Mucosa of descending colon (tissue), 3 donors: ENCODE results near the gene BCAT1. TPM values are rescaled to one million over a fixed set of nuclear protein-coding genes. Genes with fewer than 3 reads are reported as not detected.

Source experiments
- ATAC-seq: fragments of 200-7000 bp; cut with Tn5 transposase; one replicate; pipeline ENCODE4 v1.9.1; 2020; ENCODE audit warnings: mild to moderate bottlenecking, moderate library complexity
- DNase-seq, 3 donors: peaks; one replicate each; pipeline ENCODE4 v3.0.0-alpha.2; 2020
- H3K36me3 ChIP-seq: fragments of 200-600 bp; one replicate; pipeline ENCODE4 v1.8.0; 2021; ENCODE audit warnings: low read depth, mild to moderate bottlenecking
- H3K4me1 ChIP-seq: fragments of 200-600 bp; one replicate; pipeline ENCODE4 v1.8.0; 2021; ENCODE audit warnings: low read depth, mild to moderate bottlenecking
- H3K4me3 ChIP-seq: fragments of 200-600 bp; one replicate; pipeline ENCODE4 v1.8.0; 2021; ENCODE audit warnings: mild to moderate bottlenecking
- H3K9me3 ChIP-seq: fragments of 200-600 bp; one replicate; pipeline ENCODE4 v1.8.0; 2021; ENCODE audit warnings: mild to moderate bottlenecking
- CTCF ChIP-seq: fragments of 200-600 bp; IDR thresholded peaks from one replicate; pipeline ENCODE4 v1.8.0; 2022; ENCODE audit warnings: antibody characterized with exemption, mild to moderate bottlenecking
- intact Hi-C, 2 donors: fragments of 100-400 bp; cut with DNase I in 1 of 2; cut with micrococcal nuclease in 1 of 2; formaldehyde crosslinking; loops; one replicate each; pipeline versions ENCODE4 v1.11.0 to v1.11.1; 2022; cut with DNase I, micrococcal nuclease
- total RNA-seq, 3 donors: library from RNA; stranded (reverse); fragmentation: NEBNext Ultra II Directional in 2 of 3; extraction: Animal tissue kit (Norgen Biotek cat#: 25700) in 2 of 3; gene quantifications; one replicate each; pipeline versions ENCODE4 v1.2.1 to v1.2.4, GENCODE V29; 2021 to 2023
- donor health status: DM: no; HTN: no; CAD: no; lungs with moderate emphysema.
- donor health status: DM: no; HTN: no; CAD: no.
- donor health status: DM: no; HTN: yes; CAD: no.

The BCAT1 gene
- total RNA-seq, 3 donors from 2014 or later = 5.3 to 19.7 (median 11.1) TPM

GRCh38 chr12:24838531-24838950 lies 110.4 kb downstream of the BCAT1 start:
- DNase-seq (peak in 1 of 3 donors; percentile 32), ATAC-seq (peak; percentile 68)
- no peak for TF ChIP-seq CTCF
- Histone ChIP-seq H3K9me3 (no peaks in the 10 kb centered on the region), H3K36me3 (no peaks in the 10 kb centered on the region), H3K4me1 (no peaks in the 10 kb centered on the region), H3K4me3 (no peak overlapping the region)
- intact Hi-C loops = no loop called here

GRCh38 chr12:24835377-24835776 lies 113.5 kb downstream of the BCAT1 start:
- ATAC-seq = no peak
- TF ChIP-seq CTCF = no peak
- Histone ChIP-seq H3K36me3 (no peaks in the 10 kb centered on the region), H3K4me1 (no peaks in the 10 kb centered on the region), H3K4me3 (no peak overlapping the region), H3K9me3 (no peaks in the 10 kb centered on the region)
- DNase-seq = no peak
- intact Hi-C loops = no loop called here

GRCh38 chr12:24833513-24833912 lies 115.4 kb downstream of the BCAT1 start:
- Histone ChIP-seq H3K4me3 (no peak overlapping the region), H3K36me3 (no peaks in the 10 kb centered on the region), H3K9me3 (no peaks in the 10 kb centered on the region), H3K4me1 (no peaks in the 10 kb centered on the region)
- intact Hi-C loops = no loop called here
- ATAC-seq (no peak), DNase-seq (no peak)
- no peak for TF ChIP-seq CTCF

GRCh38 chr12:24823808-24824515 lies 124.9 kb downstream of the BCAT1 start:
- no peak for TF ChIP-seq CTCF
- no peaks in the 10 kb centered on the region for H3K9me3 ChIP-seq
- DNase-seq (no peak), ATAC-seq (no peak)
- no peaks in the 10 kb centered on the region for H3K36me3 ChIP-seq
- no peaks in the 10 kb centered on the region for H3K4me1 ChIP-seq
- no peak overlapping the region for H3K4me3 ChIP-seq
- intact Hi-C loops = no loop called here

GRCh38 chr12:24822121-24822899 lies 126.6 kb downstream of the BCAT1 start:
- Histone ChIP-seq H3K36me3 (no peaks in the 10 kb centered on the region), H3K9me3 (no peaks in the 10 kb centered on the region), H3K4me3 (no peak overlapping the region), H3K4me1 (no peaks in the 10 kb centered on the region)
- no peak for TF ChIP-seq CTCF
- intact Hi-C loops = no loop called here
- ATAC-seq (peak; percentile 15), DNase-seq (no peak)
